HepG2 (cell line): ENCODE results near the gene EPHX1. TPM values are rescaled to one million over a fixed set of nuclear protein-coding genes. Genes with fewer than 3 reads are reported as not detected.

Source experiments
- ATAC-seq: fragments of 200-7000 bp; cut with Tn5 transposase; 3 replicates; pipeline ENCODE4 v1.9.1; 2020; ENCODE audit warnings: mild to moderate bottlenecking, moderate library complexity
- BruUV-seq: library from RNA; stranded (reverse); fragments of 400-500 nt; replicated peaks from 2 replicates; lab custom pipeline; 2021; lab: Mats Ljungman, UMichigan
- CTCF ChIA-PET: fragments of 300-600 bp; formaldehyde crosslinking; extraction: SDS; loops from one replicate; lab custom pipeline; 2021; ENCODE audit warnings: low total read pairs, inconsistent platforms, low intra/inter-chr PET ratio; lab: Yijun Ruan, JAX
- POLR2A ChIA-PET: fragments of 350-600 bp; sonication (Branson Sonifier 250); formaldehyde crosslinking; loops from one replicate; lab custom pipeline; 2020; ENCODE audit warnings: antibody characterized with exemption, inconsistent platforms; lab: Yijun Ruan, JAX
- DNase-seq: peaks from one replicate; pipeline ENCODE4 v3.0.0-alpha.2; 2015; ENCODE audit warnings: low spot score
- FAIRE-seq: peaks from 3 replicates; lab custom pipeline; 2011; peaks lifted over from hg19 to GRCh38; lab: Jason Lieb, UNC
- H2AFZ ChIP-seq: one replicate; pipeline ENCODE4 v1.6.1; 2011; ENCODE audit warnings: low read length, inconsistent platforms
- H3K27ac ChIP-seq: fragments of 300-600 bp; 3 replicates; pipeline ENCODE4 v1.8.0; 2011; ENCODE audit warnings: mixed run types, mild to moderate bottlenecking, mixed read lengths, low read length, inconsistent platforms; ENCODE audit not compliant: insufficient read depth; ENCODE audit errors: extremely low read length
- H3K27me3 ChIP-seq, 2 experiments: fragments of 200-600 bp in 1 of 2; 2 replicates in 1 of 2; 3 replicates in 1 of 2; pipeline versions ENCODE4 v1.6.0 to v1.8.0; 2011; ENCODE audit warnings: low read length in 2 of 2, mild to moderate bottlenecking in 2 of 2, moderate library complexity in 2 of 2, inconsistent platforms in 1 of 2; ENCODE audit not compliant: insufficient read depth in 2 of 2, control insufficient read depth in 1 of 2
- H3K36me3 ChIP-seq, 2 experiments: fragments of 200-600 bp in 1 of 2; replicated peaks in 1 of 2; 2 replicates in 1 of 2; 3 replicates in 1 of 2; pipeline versions ENCODE4 v1.5.1 to v1.8.0; 2011; ENCODE audit warnings: low read length in 2 of 2, inconsistent platforms in 1 of 2; ENCODE audit not compliant: insufficient read depth in 2 of 2, control insufficient read depth in 1 of 2
- H3K4me1 ChIP-seq: 2 replicates; pipeline ENCODE4 v1.5.1; 2012; ENCODE audit warnings: low read length, inconsistent platforms; ENCODE audit not compliant: insufficient read depth
- H3K4me2 ChIP-seq: 2 replicates; pipeline ENCODE4 v1.6.0; 2011; ENCODE audit warnings: low read depth, low read length, inconsistent platforms
- H3K4me3 ChIP-seq, 3 experiments: fragments of 200-600 bp in 1 of 3; sonication (generic), shearing (Covaris generic) in 1 of 3; replicated peaks in 1 of 3; 2 replicates each; pipeline ENCODE4 v1.5.1; 2011 to 2016; ENCODE audit warnings: low read length in 3 of 3, inconsistent platforms in 2 of 3, low read depth in 2 of 3, mild to moderate bottlenecking in 2 of 3, control low read depth in 1 of 3, mixed read lengths in 1 of 3; ENCODE audit not compliant: insufficient read depth in 1 of 3
- H3K79me2 ChIP-seq: one replicate; pipeline ENCODE4 v1.6.1; 2011; ENCODE audit warnings: low read length, inconsistent platforms; ENCODE audit not compliant: insufficient read depth
- H3K9ac ChIP-seq: 2 replicates; pipeline ENCODE4 v1.6.0; 2011; ENCODE audit warnings: mild to moderate bottlenecking, low read depth, low read length, inconsistent platforms; ENCODE audit not compliant: insufficient read depth
- H3K9me3 ChIP-seq: 2 replicates; pipeline ENCODE4 v1.5.1; 2012; ENCODE audit warnings: mild to moderate bottlenecking, low read length
- H4K20me1 ChIP-seq: 2 replicates; pipeline ENCODE4 v1.6.0; 2011; ENCODE audit warnings: inconsistent platforms, mild to moderate bottlenecking, low read length, moderate library complexity; ENCODE audit not compliant: insufficient read depth
- AKAP8 ChIP-seq: sonication (generic); formaldehyde crosslinking; IDR thresholded peaks from 2 replicates; pipeline ENCODE4 v1.5.1; 2020; ENCODE audit warnings: mild to moderate bottlenecking, missing genetic modification reagents
- DNMT1 ChIP-seq: sonication (generic); formaldehyde crosslinking; IDR thresholded peaks from 2 replicates; pipeline ENCODE4 v1.5.1; 2020; ENCODE audit warnings: mild to moderate bottlenecking, missing genetic modification reagents
- ERF ChIP-seq: IDR thresholded peaks from 2 replicates; pipeline ENCODE4 v1.6.1; 2018; ENCODE audit warnings: missing biosample characterization, missing genetic modification reagents
- FOSL2 ChIP-seq: sonication (generic); formaldehyde crosslinking; IDR thresholded peaks from 2 replicates; pipeline ENCODE4 v1.4.0; 2020; ENCODE audit warnings: missing genetic modification reagents
- FOXM1 ChIP-seq: sonication (generic); formaldehyde crosslinking; IDR thresholded peaks from 2 replicates; pipeline ENCODE4 v1.5.0; 2020; ENCODE audit warnings: missing genetic modification reagents
- FUBP1 ChIP-seq: sonication (generic); formaldehyde crosslinking; IDR thresholded peaks from 2 replicates; pipeline ENCODE4 v1.5.1; 2020; ENCODE audit warnings: missing genetic modification reagents, mild to moderate bottlenecking, borderline replicate concordance
- GLMP ChIP-seq: sonication (generic); formaldehyde crosslinking; IDR thresholded peaks from 2 replicates; pipeline ENCODE4 v1.9.0; 2021; ENCODE audit warnings: missing genetic modification reagents, mild to moderate bottlenecking, borderline replicate concordance
- NFE2L2 ChIP-seq: fragments of 150-350 bp; IDR thresholded peaks from 2 replicates; pipeline ENCODE4 v1.6.1; 2014; ENCODE audit warnings: low read length
- NFYB ChIP-seq: sonication (generic); formaldehyde crosslinking; IDR thresholded peaks from 2 replicates; pipeline ENCODE4 v1.4.0; 2020; ENCODE audit warnings: missing genetic modification reagents
- SAP130 ChIP-seq: IDR thresholded peaks from 2 replicates; pipeline ENCODE4 v1.6.1; 2016; ENCODE audit warnings: low read depth
- TCF7 ChIP-seq: sonication (generic); IDR thresholded peaks from 2 replicates; pipeline ENCODE4 v1.6.1; 2016; ENCODE audit warnings: antibody characterized with exemption, low read depth
- TFE3 ChIP-seq: IDR thresholded peaks from 2 replicates; pipeline ENCODE4 v1.6.1; 2016
- ZFP90 ChIP-seq: sonication (generic); formaldehyde crosslinking; IDR thresholded peaks from 2 replicates; pipeline ENCODE4 v1.8.0; 2022; ENCODE audit warnings: missing genetic modification reagents, mild to moderate bottlenecking, inconsistent platforms, borderline replicate concordance
- ZFX ChIP-seq: sonication (generic); formaldehyde crosslinking; IDR thresholded peaks from 2 replicates; pipeline ENCODE4 v1.4.0; 2020; ENCODE audit warnings: mild to moderate bottlenecking, low read depth, missing genetic modification reagents, moderate library complexity
- ZNF572 ChIP-seq: sonication (generic); formaldehyde crosslinking; IDR thresholded peaks from 2 replicates; pipeline ENCODE4 v1.5.1; 2020; ENCODE audit warnings: mild to moderate bottlenecking, missing genetic modification reagents
- ZNF614 ChIP-seq: IDR thresholded peaks from 2 replicates; pipeline ENCODE4 v1.6.1; 2018; ENCODE audit warnings: missing biosample characterization, missing genetic modification reagents, inconsistent platforms, borderline replicate concordance
- WGBS: methylation state at CpG from one replicate; pipeline ENCODE4 v1.1.6; 2017; ENCODE audit warnings: low lambda C conversion rate; 5-methylcytosine and 5-hydroxymethylcytosine counted together
- in situ Hi-C: cut with HindIII; loops from 2 replicates; pipeline ENCODE4 v1.10.0; 2017; ENCODE audit warnings: low pct_unique_long_range_greater_than_20kb; ENCODE audit not compliant: extremely low pct_ligation_motif_present
- intact Hi-C: fragments of 100-400 bp; cut with micrococcal nuclease; formaldehyde crosslinking; loops from one replicate; pipeline ENCODE4 v1.10.0; 2022; ENCODE audit not compliant: unreplicated experiment
- polyA plus RNA-seq, 8 experiments: library from polyadenylated mRNA; depleted of rRNA in 3 of 8; stranded (reverse) in 7 of 8; unstranded in 1 of 8; fragments of >200 nt; fragmentation: Illumina TruSeq in 4 of 8; extraction: Trizol in 4 of 8; gene quantifications; 2 replicates each; pipeline versions ENCODE4 v1.2.1 to v1.2.3, GENCODE V29; 2011 to 2016; ENCODE audit warnings: low read depth in 4 of 8, missing spikeins in 1 of 8, mixed read lengths in 1 of 8; ENCODE audit not compliant: insufficient read depth in 1 of 8
- total RNA-seq, 5 experiments: library from RNA; depleted of rRNA; stranded (reverse); fragments of >200 nt; fragmentation: Illumina TruSeq; extraction: Trizol; gene quantifications; 2 replicates each; pipeline ENCODE4 v1.2.3, GENCODE V29; 2016; ENCODE audit warnings: low read depth in 1 of 5
- TF ChIP-seq, protein P1 (sequence below): sonication (generic); formaldehyde crosslinking; IDR thresholded peaks from 2 replicates; pipeline ENCODE4 v1.4.0; 2020; ENCODE audit warnings: missing genetic modification reagents, mild to moderate bottlenecking, borderline replicate concordance
- TF ChIP-seq, protein P2 (sequence below): IDR thresholded peaks from 2 replicates; pipeline ENCODE4 v1.6.1; 2012; ENCODE audit warnings: low read depth, low read length, improper control_type of control experiment

Gene EPHX1
- total and polyA plus RNA-seq, 2 of the 13 experiments (the other 11 are each of a cell fraction or from before 2014, with no cell fraction given): 27.7 to 36.5 TPM

DNA sequence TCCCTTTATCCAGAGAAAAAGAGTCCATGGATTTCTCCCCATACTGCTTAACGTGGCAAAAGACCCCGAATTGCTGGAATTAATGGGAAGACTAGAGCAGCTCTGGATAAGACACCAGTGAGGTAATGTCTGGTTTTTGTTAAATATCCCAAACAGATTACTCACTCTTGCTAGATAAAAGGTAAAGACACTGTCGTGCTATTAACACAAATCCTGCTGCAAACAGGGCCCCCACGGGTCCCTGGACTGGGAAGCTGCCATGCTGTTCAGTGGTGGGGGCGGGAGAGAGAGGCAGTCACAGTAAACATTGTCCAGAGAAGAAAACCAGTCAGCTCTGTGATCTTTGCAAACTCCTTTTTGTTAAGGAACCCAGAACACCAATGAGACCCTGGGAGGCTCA, 47.5 kb upstream of the EPHX1 start:
- BruUV-seq: no TSS peak
- DNase-seq (peak; percentile 76), FAIRE-seq (peak; percentile 58), ATAC-seq (peak; percentile 61)
- 13% methylated on average over 5 of the region's 5 CpGs for whole genome bisulfite sequencing
- peak overlapping the region; percentile 70 for H3K27ac ChIP-seq
- H3K79me2 ChIP-seq: no peaks in the 10 kb centered on the region
- no peaks in the 10 kb centered on the region for H4K20me1 ChIP-seq
- H3K4me2 ChIP-seq: peak overlapping the region; percentile 61
- in situ Hi-C loops: no loop called here
- ChIA-PET POLR2A (interaction anchor here (0.6 to 1.6 kb wide), 5 partner anchors 10 to 170 kb away, joined by 3 to 7 read pairs (median 4); partner anchors contain the start of gene SRP9), CTCF (no interaction called here)
- H3K9me3 ChIP-seq: no peaks in the 10 kb centered on the region
- H3K4me3 ChIP-seq: peak overlapping the region in 2 of 3 experiments; percentile 3 to 11; a peak in 2 of 6 replicates
- H3K9ac ChIP-seq: peak overlapping the region; percentile 56
- no peaks in the 10 kb centered on the region for H3K27me3 ChIP-seq
- intact Hi-C loops: no loop called here
- peak overlapping the region; percentile 99 for H2AFZ ChIP-seq
- no peaks in the 10 kb centered on the region for H3K36me3 ChIP-seq
- peaks cover 59% of the 10 kb centered on the region for H3K4me1 ChIP-seq
- no peak for TF ChIP-seq ZFP90 (CRISPR knock-in tag)
- TF ChIP-seq, protein P1, sequence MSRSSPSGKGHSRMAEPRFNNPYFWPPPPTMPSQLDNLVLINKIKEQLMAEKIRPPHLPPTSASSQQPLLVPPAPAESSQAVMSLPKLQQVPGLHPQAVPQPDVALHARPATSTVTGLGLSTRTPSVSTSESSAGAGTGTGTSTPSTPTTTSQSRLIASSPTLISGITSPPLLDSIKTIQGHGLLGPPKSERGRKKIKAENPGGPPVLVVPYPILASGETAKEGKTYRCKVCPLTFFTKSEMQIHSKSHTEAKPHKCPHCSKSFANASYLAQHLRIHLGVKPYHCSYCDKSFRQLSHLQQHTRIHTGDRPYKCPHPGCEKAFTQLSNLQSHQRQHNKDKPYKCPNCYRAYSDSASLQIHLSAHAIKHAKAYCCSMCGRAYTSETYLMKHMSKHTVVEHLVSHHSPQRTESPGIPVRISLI (CRISPR knock-in tag): peak; percentile 42; the same call in 1 of the 2 replicates
- no peak for TF ChIP-seq NFE2L2
- TF ChIP-seq AKAP8 (CRISPR knock-in tag): no peak
- TF ChIP-seq GLMP: no peak
- peak; percentile 28; the same call in 1 of the 2 replicates for TF ChIP-seq ZFX
- no peak for TF ChIP-seq ZNF572 (CRISPR knock-in tag)
- no peak for TF ChIP-seq DNMT1 (CRISPR knock-in tag)
- TF ChIP-seq FOXM1: no peak
- TF ChIP-seq FOSL2 (CRISPR knock-in tag): peak; percentile 43; the same call in 1 of the 2 replicates
- no peak for TF ChIP-seq ZNF614
- TF ChIP-seq, protein P2, sequence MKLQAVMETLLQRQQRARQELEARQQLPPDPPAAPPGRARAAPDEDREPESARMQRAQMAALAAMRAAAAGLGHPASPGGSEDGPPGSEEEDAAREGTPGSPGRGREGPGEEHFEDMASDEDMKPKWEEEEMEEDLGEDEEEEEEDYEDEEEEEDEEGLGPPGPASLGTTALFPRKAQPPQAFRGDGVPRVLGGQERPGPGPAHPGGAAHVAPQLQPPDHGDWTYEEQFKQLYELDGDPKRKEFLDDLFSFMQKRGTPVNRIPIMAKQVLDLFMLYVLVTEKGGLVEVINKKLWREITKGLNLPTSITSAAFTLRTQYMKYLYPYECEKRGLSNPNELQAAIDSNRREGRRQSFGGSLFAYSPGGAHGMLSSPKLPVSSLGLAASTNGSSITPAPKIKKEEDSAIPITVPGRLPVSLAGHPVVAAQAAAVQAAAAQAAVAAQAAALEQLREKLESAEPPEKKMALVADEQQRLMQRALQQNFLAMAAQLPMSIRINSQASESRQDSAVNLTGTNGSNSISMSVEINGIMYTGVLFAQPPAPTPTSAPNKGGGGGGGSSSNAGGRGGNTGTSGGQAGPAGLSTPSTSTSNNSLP: no peak
- TF ChIP-seq TCF7: peak; percentile 29; the same call in 1 of the 2 replicates
- 0 out of 2 replicates have a peak, but pooled peaks have one; percentile 45 for TF ChIP-seq ERF
- TF ChIP-seq TFE3 (CRISPR knock-in tag): no peak
- no peak for TF ChIP-seq FUBP1 (CRISPR knock-in tag)
- TF ChIP-seq SAP130 (CRISPR knock-in tag): 0 out of 2 replicates have a peak, but pooled peaks have one; percentile 23
- no peak for TF ChIP-seq NFYB (CRISPR knock-in tag)
